A549 (cell line): ENCODE measurements around the gene WDR72. TPM values are rescaled to one million over a fixed set of nuclear protein-coding genes. Genes with fewer than 3 reads are reported as not detected.
A peak's percentile ranks its signal among the peaks of the same experiment; 100 is the strongest.

Experiments
- ATAC-seq, 2 experiments: fragments of 200-7000 bp in 1 of 2; fragments of >200 bp in 1 of 2; cut with Nextera tagmentation in 1 of 2; cut with Tn5 transposase in 1 of 2; 3 replicates each; pipeline versions ENCODE4 v1.8.0 to v1.9.1; 2018 to 2020; ENCODE audit warnings: mild to moderate bottlenecking in 1 of 2, moderate library complexity in 1 of 2
- CTCF ChIA-PET: fragments of 300-600 bp; sonication (Branson Sonifier 250); formaldehyde crosslinking; extraction: SDS; loops from one replicate; lab custom pipeline; 2021; ENCODE audit warnings: antibody characterized with exemption, inconsistent platforms; lab: Yijun Ruan, JAX
- POLR2A ChIA-PET: fragments of 350-600 bp; formaldehyde crosslinking; extraction: SDS; loops from one replicate; lab custom pipeline; 2021; ENCODE audit warnings: antibody characterized with exemption, inconsistent platforms; lab: Yijun Ruan, JAX
- DNase-seq, 2 experiments: peaks; one replicate each; pipeline versions ENCODE4 v3.0.0 to v3.0.0-alpha.2; 2011 to 2016; ENCODE audit warnings: low read depth in 1 of 2, low spot score in 1 of 2
- FAIRE-seq: peaks from 2 replicates; lab custom pipeline; 2011; peaks lifted over from hg19 to GRCh38; lab: Jason Lieb, UNC
- H3K27ac ChIP-seq, 2 experiments: fragments of >200 bp; sonication (Bioruptor Twin); formaldehyde crosslinking; 3 replicates each; pipeline ENCODE4 v1.5.1; 2016 to 2017
- H3K4me1 ChIP-seq: fragments of >200 bp; sonication (Bioruptor Twin); formaldehyde crosslinking; 3 replicates; pipeline ENCODE4 v1.6.1; 2016
- H3K4me2 ChIP-seq: fragments of >200 bp; sonication (Bioruptor Twin); formaldehyde crosslinking; 3 replicates; pipeline ENCODE4 v1.6.1; 2016
- H3K4me3 ChIP-seq: fragments of >200 bp; sonication (Bioruptor Twin); formaldehyde crosslinking; 3 replicates; pipeline ENCODE4 v1.5.1; 2016
- H3K9me3 ChIP-seq: fragments of >200 bp; sonication (Bioruptor Twin); formaldehyde crosslinking; 3 replicates; pipeline ENCODE4 v1.6.1; 2016
- CBX8 ChIP-seq: fragments of 200-600 bp; sonication (generic); IDR thresholded peaks from 2 replicates; pipeline ENCODE4 v1.6.1; 2016
- CEBPB ChIP-seq, 2 experiments: fragments of >200 bp in 1 of 2; sonication (Bioruptor Twin) in 1 of 2; formaldehyde crosslinking in 1 of 2; IDR thresholded peaks; 2 replicates each; pipeline ENCODE4 v1.6.1; 2012 to 2016
- EHF ChIP-seq: fragments of 250-450 bp; sonication (Bioruptor Pico); IDR thresholded peaks from 2 replicates; pipeline ENCODE4 v1.5.0; 2020; ENCODE audit warnings: mild to moderate bottlenecking
- EP300 ChIP-seq, 2 experiments: fragments of >200 bp; sonication (Bioruptor Twin); formaldehyde crosslinking; IDR thresholded peaks; 2 replicates in 1 of 2; 3 replicates in 1 of 2; pipeline ENCODE4 v1.6.1; 2016 to 2017
- FOSL2 ChIP-seq, 2 experiments: fragments of 450-650 bp in 1 of 2; fragments of >200 bp in 1 of 2; sonication (Bioruptor Twin) in 1 of 2; formaldehyde crosslinking; IDR thresholded peaks; 2 replicates each; pipeline versions ENCODE4 v1.5.0 to v1.6.1; 2016 to 2020; ENCODE audit warnings: mild to moderate bottlenecking in 1 of 2, moderate library complexity in 1 of 2
- FOXS1 ChIP-seq: fragments of 250-450 bp; sonication (Bioruptor Pico); IDR thresholded peaks from 2 replicates; pipeline ENCODE4 v1.5.0; 2020; ENCODE audit warnings: mild to moderate bottlenecking, moderate library complexity
- GATA3 ChIP-seq: IDR thresholded peaks from 2 replicates; pipeline ENCODE4 v1.6.1; 2012; ENCODE audit warnings: borderline replicate concordance
- JUN ChIP-seq, 2 experiments: fragments of >200 bp; sonication (Bioruptor Twin); formaldehyde crosslinking; IDR thresholded peaks; 2 replicates in 1 of 2; 3 replicates in 1 of 2; pipeline ENCODE4 v1.6.1; 2016 to 2017
- JUNB ChIP-seq: fragments of >200 bp; sonication (Bioruptor Twin); formaldehyde crosslinking; IDR thresholded peaks from 2 replicates; pipeline ENCODE4 v1.6.1; 2016
- KDM5A ChIP-seq: fragments of 200-600 bp; sonication (generic); IDR thresholded peaks from 2 replicates; pipeline ENCODE4 v1.6.1; 2016; ENCODE audit warnings: antibody characterized with exemption, mild to moderate bottlenecking
- MAFK ChIP-seq: fragments of 450-650 bp; IDR thresholded peaks from 2 replicates; pipeline ENCODE4 v1.6.1; 2014; ENCODE audit not compliant: partially characterized antibody
- MYC ChIP-seq: IDR thresholded peaks from 2 replicates; pipeline ENCODE4 v1.6.1; 2012; ENCODE audit warnings: mild to moderate bottlenecking, inconsistent platforms, low read length, improper control_type of control experiment, borderline replicate concordance
- POLR2AphosphoS2 ChIP-seq: conservative IDR thresholded peaks from 2 replicates; pipeline ENCODE4 v1.6.1; 2012; ENCODE audit warnings: low read length, improper control_type of control experiment, inconsistent platforms
- RAD21 ChIP-seq, 2 experiments: fragments of >200 bp in 1 of 2; sonication (Bioruptor Twin) in 1 of 2; formaldehyde crosslinking in 1 of 2; IDR thresholded peaks in 1 of 2; conservative IDR thresholded peaks in 1 of 2; 2 replicates in 1 of 2; 3 replicates in 1 of 2; pipeline ENCODE4 v1.6.1; 2012 to 2018; ENCODE audit warnings: inconsistent platforms in 1 of 2
- RARB ChIP-seq: fragments of 250-450 bp; sonication (Bioruptor Pico); IDR thresholded peaks from 2 replicates; pipeline ENCODE4 v1.8.0; 2021; ENCODE audit warnings: mild to moderate bottlenecking, moderate library complexity
- RCOR1 ChIP-seq: fragments of 150-350 bp; IDR thresholded peaks from 2 replicates; pipeline ENCODE4 v1.6.1; 2014; ENCODE audit warnings: antibody characterized with exemption, low read length, low read depth
- RFX5 ChIP-seq: fragments of 450-650 bp; IDR thresholded peaks from 2 replicates; pipeline ENCODE4 v1.7.1; 2014; ENCODE audit warnings: antibody characterized with exemption, mild to moderate bottlenecking, moderate library complexity
- SMC3 ChIP-seq: fragments of >200 bp; sonication (Bioruptor Twin); formaldehyde crosslinking; IDR thresholded peaks from 3 replicates; pipeline ENCODE4 v1.6.1; 2018; ENCODE audit warnings: inconsistent platforms
- SREBF2 ChIP-seq: fragments of 450-650 bp; IDR thresholded peaks from 2 replicates; pipeline ENCODE4 v1.6.1; 2014; ENCODE audit warnings: mild to moderate bottlenecking, moderate library complexity
- TFCP2L1 ChIP-seq: fragments of 250-450 bp; sonication (Bioruptor Pico); IDR thresholded peaks from 2 replicates; pipeline ENCODE4 v1.5.0; 2021; ENCODE audit warnings: mild to moderate bottlenecking
- TP53 ChIP-seq: fragments of 250-450 bp; sonication (Bioruptor Pico); IDR thresholded peaks from 2 replicates; pipeline ENCODE4 v1.5.0; 2021; ENCODE audit warnings: mild to moderate bottlenecking, moderate library complexity
- WGBS: methylation state at CpG from one replicate; pipeline ENCODE4 v1.1.6; 2017; ENCODE audit errors: missing lambda C conversion rate; 5-methylcytosine and 5-hydroxymethylcytosine counted together
- polyA plus RNA-seq, 4 experiments: library from polyadenylated mRNA; depleted of rRNA in 3 of 4; stranded (reverse); fragments of >200 nt; fragmentation: RNase III in 1 of 4; extraction: RNeasy Plus Mini Kit Qiagen cat#74134 plus additional on column Dnase treatment in 1 of 4; gene quantifications; 2 replicates in 3 of 4; 3 replicates in 1 of 4; pipeline ENCODE4 v1.2.3, GENCODE V29; 2011 to 2017
- TF ChIP-seq, protein P1 (sequence below): fragments of >200 bp; sonication (Bioruptor Twin); formaldehyde crosslinking; IDR thresholded peaks from 2 replicates; pipeline ENCODE4 v1.6.1; 2016
- TF ChIP-seq, protein P2 (sequence below): fragments of 250-450 bp; sonication (Bioruptor Pico); IDR thresholded peaks from 2 replicates; pipeline ENCODE4 v1.5.0; 2021; ENCODE audit warnings: mild to moderate bottlenecking, moderate library complexity, borderline replicate concordance
- TF ChIP-seq, protein P3 (sequence below): IDR thresholded peaks from 2 replicates; pipeline ENCODE4 v1.6.1; 2012; ENCODE audit warnings: low read depth, borderline replicate concordance
- TF ChIP-seq, protein P4 (sequence below): fragments of >200 bp; sonication (Bioruptor Twin); formaldehyde crosslinking; IDR thresholded peaks from 3 replicates; pipeline ENCODE4 v1.6.1; 2016
- TF ChIP-seq, protein P5 (sequence below): IDR thresholded peaks from 2 replicates; pipeline ENCODE4 v1.6.1; 2012

WDR72 gene
- polyA plus RNA-seq, 2 of the 4 experiments (the other 2 are of a cell fraction): 12.0 to 28.5 TPM

DNA sequence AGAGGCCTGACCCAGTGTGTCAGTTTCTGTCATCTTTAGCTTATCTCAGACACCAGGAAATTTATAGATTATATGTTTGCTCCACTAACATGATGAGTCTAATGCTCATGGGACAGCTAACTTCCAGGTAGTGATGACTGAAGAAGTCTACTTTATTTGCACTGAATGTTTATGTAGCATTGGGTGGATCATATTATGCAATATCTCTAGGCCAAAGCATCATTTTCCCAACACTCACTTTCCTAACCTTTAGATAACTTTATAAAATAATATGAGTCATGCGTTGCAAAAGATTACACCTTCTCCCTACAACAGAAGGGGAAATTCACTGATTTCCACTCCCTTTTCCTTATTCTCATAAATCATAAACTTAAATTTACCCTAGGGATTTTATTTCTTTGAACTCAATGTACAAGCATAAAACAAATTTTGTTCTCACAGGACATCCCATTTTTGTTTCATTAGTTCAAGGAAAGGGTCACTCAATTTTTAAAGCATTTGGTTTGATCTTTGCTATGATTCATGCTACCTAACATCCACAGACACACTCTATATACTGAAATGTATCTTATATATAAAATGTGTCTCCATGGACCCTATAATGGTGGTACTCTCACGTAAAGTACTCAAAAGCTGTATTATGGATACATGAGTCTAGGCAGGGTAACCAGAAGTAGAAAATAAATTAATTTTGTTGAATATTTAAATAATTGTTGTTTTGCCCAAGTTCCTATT, 225.2 kb downstream of the WDR72 start:
- no peak overlapping the region; the same call in 2 of the 3 replicates for H3K4me3 ChIP-seq
- peak overlapping the region; percentile 85 to 88 for H3K27ac ChIP-seq
- CTCF ChIA-PET: interaction anchor here (1.1 kb wide), 1 partner anchor 77 kb away, joined by 3 read pairs; no protein-coding TSS in a partner anchor
- DNase-seq: peak; percentile 19 to 94
- peak; percentile 85 to 86 for ATAC-seq
- H3K9me3 ChIP-seq: no peaks in the 10 kb centered on the region
- peak; percentile 98 for FAIRE-seq
- WGBS: 29% methylated on average over 2 of the region's 2 CpGs
- H3K4me2 ChIP-seq: peak overlapping the region; percentile 77
- peaks cover 63% of the 10 kb centered on the region for H3K4me1 ChIP-seq
- POLR2A ChIA-PET: no interaction called here
- TF ChIP-seq EP300 (IDR thresholded peaks at IDR 0.05) (peak; percentile 98 to 99), MAFK (no peak), TFCP2L1 (CRISPR knock-in tag) (no peak), CEBPB (IDR thresholded peaks at IDR 0.05) (peak; percentile 99 to 100), RFX5 (peak; percentile 22; the same call in 1 of the 2 replicates), FOSL2 (IDR thresholded peaks at IDR 0.05) (peak; percentile 99), FOSL2 (CRISPR knock-in tag; IDR thresholded peaks at IDR 0.05) (peak; percentile 98), CBX8 (no peak), EHF (CRISPR knock-in tag) (no peak), RAD21 (conservative IDR thresholded peaks at IDR 0.05 in 1 of 2, IDR thresholded peaks at IDR 0.05 in 1 of 2) (peak in 1 of 2 experiments; percentile 78; a peak in 3 of 5 replicates), GATA3 (peak; percentile 97), JUNB (peak; percentile 100), POLR2AphosphoS2 (no peak), RCOR1 (no peak), TP53 (CRISPR knock-in tag) (no peak), RARB (CRISPR knock-in tag) (peak; percentile 84; the same call in 1 of the 2 replicates), SREBF2 (no peak), FOXS1 (CRISPR knock-in tag) (no peak), KDM5A (no peak), MYC (no peak), SMC3 (peak; percentile 66), JUN (IDR thresholded peaks at IDR 0.05) (peak; percentile 98 to 100)
- TF ChIP-seq, protein P1, sequence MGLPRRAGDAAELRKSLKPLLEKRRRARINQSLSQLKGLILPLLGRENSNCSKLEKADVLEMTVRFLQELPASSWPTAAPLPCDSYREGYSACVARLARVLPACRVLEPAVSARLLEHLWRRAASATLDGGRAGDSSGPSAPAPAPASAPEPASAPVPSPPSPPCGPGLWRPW: peak; percentile 99
- TF ChIP-seq, protein P2, sequence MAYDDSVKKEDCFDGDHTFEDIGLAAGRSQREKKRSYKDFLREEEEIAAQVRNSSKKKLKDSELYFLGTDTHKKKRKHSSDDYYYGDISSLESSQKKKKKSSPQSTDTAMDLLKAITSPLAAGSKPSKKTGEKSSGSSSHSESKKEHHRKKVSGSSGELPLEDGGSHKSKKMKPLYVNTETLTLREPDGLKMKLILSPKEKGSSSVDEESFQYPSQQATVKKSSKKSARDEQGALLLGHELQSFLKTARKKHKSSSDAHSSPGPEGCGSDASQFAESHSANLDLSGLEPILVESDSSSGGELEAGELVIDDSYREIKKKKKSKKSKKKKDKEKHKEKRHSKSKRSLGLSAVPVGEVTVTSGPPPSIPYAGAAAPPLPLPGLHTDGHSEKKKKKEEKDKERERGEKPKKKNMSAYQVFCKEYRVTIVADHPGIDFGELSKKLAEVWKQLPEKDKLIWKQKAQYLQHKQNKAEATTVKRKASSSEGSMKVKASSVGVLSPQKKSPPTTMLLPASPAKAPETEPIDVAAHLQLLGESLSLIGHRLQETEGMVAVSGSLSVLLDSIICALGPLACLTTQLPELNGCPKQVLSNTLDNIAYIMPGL: no peak
- TF ChIP-seq, protein P3, sequence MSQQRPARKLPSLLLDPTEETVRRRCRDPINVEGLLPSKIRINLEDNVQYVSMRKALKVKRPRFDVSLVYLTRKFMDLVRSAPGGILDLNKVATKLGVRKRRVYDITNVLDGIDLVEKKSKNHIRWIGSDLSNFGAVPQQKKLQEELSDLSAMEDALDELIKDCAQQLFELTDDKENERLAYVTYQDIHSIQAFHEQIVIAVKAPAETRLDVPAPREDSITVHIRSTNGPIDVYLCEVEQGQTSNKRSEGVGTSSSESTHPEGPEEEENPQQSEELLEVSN: no peak
- TF ChIP-seq, protein P4, sequence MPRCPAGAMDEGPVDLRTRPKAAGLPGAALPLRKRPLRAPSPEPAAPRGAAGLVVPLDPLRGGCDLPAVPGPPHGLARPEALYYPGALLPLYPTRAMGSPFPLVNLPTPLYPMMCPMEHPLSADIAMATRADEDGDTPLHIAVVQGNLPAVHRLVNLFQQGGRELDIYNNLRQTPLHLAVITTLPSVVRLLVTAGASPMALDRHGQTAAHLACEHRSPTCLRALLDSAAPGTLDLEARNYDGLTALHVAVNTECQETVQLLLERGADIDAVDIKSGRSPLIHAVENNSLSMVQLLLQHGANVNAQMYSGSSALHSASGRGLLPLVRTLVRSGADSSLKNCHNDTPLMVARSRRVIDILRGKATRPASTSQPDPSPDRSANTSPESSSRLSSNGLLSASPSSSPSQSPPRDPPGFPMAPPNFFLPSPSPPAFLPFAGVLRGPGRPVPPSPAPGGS: peak; percentile 99
- TF ChIP-seq, protein P5, sequence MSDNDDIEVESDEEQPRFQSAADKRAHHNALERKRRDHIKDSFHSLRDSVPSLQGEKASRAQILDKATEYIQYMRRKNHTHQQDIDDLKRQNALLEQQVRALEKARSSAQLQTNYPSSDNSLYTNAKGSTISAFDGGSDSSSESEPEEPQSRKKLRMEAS: peak; percentile 60; the same call in 1 of the 2 replicates
